Measurements from ENCODE around the gene KCNK4.

Gene KCNK4

GRCh38 chr11:64249563-64250414, 41.3 kb upstream of the KCNK4 start:
- DNase-seq (ENCODE audit: low read depth) = no peak
- no peak overlapping the region for H3K4me3 ChIP-seq (ENCODE audit: low read depth, low read length)

GRCh38 chr11:64250415-64251015, 40.6 kb upstream of the KCNK4 start:
- no peak for DNase-seq (ENCODE audit: low read depth)
- TF ChIP-seq CTCF (IDR thresholded peaks at IDR 0.05; ENCODE audit: control insufficient read depth, extremely low read depth, insufficient read depth) = no peak
- peak overlapping the region; percentile 52 for H3K4me3 ChIP-seq (ENCODE audit: low read depth, low read length)

More at GRCh38 chr11:64249563-64250414, 41.3 kb upstream of the KCNK4 start:
- TF ChIP-seq CTCF (IDR thresholded peaks at IDR 0.05; ENCODE audit: control insufficient read depth, extremely low read depth, insufficient read depth) = no peak

GRCh38 chr11:64251016-64251752, 39.9 kb upstream of the KCNK4 start, which contains the start of gene PLCB3:
TSS of gene PLCB3 (plus strand) at chr11:64251530. CDS start at chr11:64251650, 120 bp downstream.
- TF ChIP-seq CTCF (IDR thresholded peaks at IDR 0.05; ENCODE audit: control insufficient read depth, extremely low read depth, insufficient read depth) = peak; percentile 79
- H3K4me3 ChIP-seq (ENCODE audit: low read depth, low read length) = peak within 1 kb of the TSS; percentile 85
- DNase-seq (ENCODE audit: low read depth) = no peak

GRCh38 chr11:64251753-64252002, 39.4 kb upstream of the KCNK4 start:
- no peak for DNase-seq (ENCODE audit: low read depth)
- TF ChIP-seq CTCF (IDR thresholded peaks at IDR 0.05; ENCODE audit: control insufficient read depth, extremely low read depth, insufficient read depth) = no peak
- peak overlapping the region; percentile 85 for H3K4me3 ChIP-seq (ENCODE audit: low read depth, low read length)

- no peak for TF ChIP-seq CTCF (IDR thresholded peaks at IDR 0.05; ENCODE audit: control insufficient read depth, extremely low read depth, insufficient read depth)
- DNase-seq (ENCODE audit: low read depth) = no peak
- H3K4me3 ChIP-seq (ENCODE audit: low read depth, low read length) = peak overlapping the region; percentile 85
These were observed 38.9 kb upstream of the KCNK4 start for GRCh38 chr11:64252003-64252872.

- no peak for TF ChIP-seq CTCF (IDR thresholded peaks at IDR 0.05; ENCODE audit: control insufficient read depth, extremely low read depth, insufficient read depth)
- DNase-seq (ENCODE audit: low read depth) = no peak
- H3K4me3 ChIP-seq (ENCODE audit: low read depth, low read length) = no peak overlapping the region
These were observed 38.1 kb upstream of the KCNK4 start for GRCh38 chr11:64253043-64253442.

Data from LNCaP clone FGC (cell line).